Prostate gland (tissue), 2 donors: ENCODE data around the gene ZBTB7B. TPM values are rescaled to one million over a fixed set of nuclear protein-coding genes. Genes with fewer than 3 reads are reported as not detected.

Experiments
- DNase-seq: peaks from one replicate; pipeline ENCODE4 v3.0.0-alpha.2; 2019; ENCODE audit warnings: low spot score
- H3K27ac ChIP-seq, 2 donors: fragments of 200-600 bp; sonication (generic); 2 replicates each; pipeline ENCODE4 v1.5.1; 2017 to 2019
- H3K27me3 ChIP-seq: fragments of 200-600 bp; sonication (generic); replicated peaks from 2 replicates; pipeline ENCODE4 v1.5.1; 2019; ENCODE audit not compliant: insufficient read depth
- H3K36me3 ChIP-seq, 2 donors: fragments of 200-600 bp; sonication (generic); 1 replicate in 1 of 2; 2 replicates in 1 of 2; pipeline versions ENCODE4 v1.5.1 to v1.8.1; 2017 to 2019
- H3K4me1 ChIP-seq: fragments of 200-600 bp; sonication (generic); replicated peaks from 2 replicates; pipeline ENCODE4 v1.5.1; 2019
- H3K4me3 ChIP-seq, 2 donors: fragments of 200-600 bp; sonication (generic); 2 replicates each; pipeline ENCODE4 v1.5.1; 2017 to 2019
- H3K9me3 ChIP-seq: fragments of 200-600 bp; sonication (generic); 2 replicates; pipeline ENCODE4 v1.5.1; 2017
- CTCF ChIP-seq, 4 experiments: fragments of 200-600 bp in 2 of 4; fragments of 450-650 bp in 2 of 4; sonication (generic) in 2 of 4; IDR thresholded peaks; 1 replicate in 3 of 4; 2 replicates in 1 of 4; pipeline ENCODE4 v1.5.1; 2016 to 2019; ENCODE audit warnings: antibody characterized with exemption in 4 of 4, mild to moderate bottlenecking in 2 of 4, moderate library complexity in 2 of 4
- POLR2A ChIP-seq: fragments of 450-650 bp; IDR thresholded peaks from one replicate; pipeline ENCODE4 v1.6.1; 2016; ENCODE audit warnings: antibody characterized with exemption, mild to moderate bottlenecking
- POLR2AphosphoS5 ChIP-seq: sonication (generic); formaldehyde crosslinking; IDR thresholded peaks from one replicate; pipeline ENCODE4 v1.6.1; 2017; ENCODE audit warnings: antibody characterized with exemption
- WGBS: methylation state at CpG from one replicate; pipeline ENCODE4 v1.1.5; 2018; 5-methylcytosine and 5-hydroxymethylcytosine counted together
- intact Hi-C: fragments of 100-400 bp; cut with DNase I; formaldehyde crosslinking; loops from one replicate; pipeline ENCODE4 v1.14.2; 2022
- total RNA-seq, 2 donors: library from RNA; depleted of rRNA; stranded (reverse); fragments of >200 nt; gene quantifications; one replicate each; pipeline ENCODE4 v1.1.0, GENCODE V29; 2016

ZBTB7B gene
- total RNA-seq, 2 donors from 2014 or later, result 60.0 to 103 TPM

- TF ChIP-seq CTCF (IDR thresholded peaks at IDR 0.05), result no peak
- TF ChIP-seq POLR2A, result no peak
- no peak for TF ChIP-seq POLR2AphosphoS5
- Histone ChIP-seq H3K4me3 (peak overlapping the region in 1 of 2 donors; percentile 70), H3K27ac (peak overlapping the region; percentile 98 to 99), H3K9me3 (no peaks in the 10 kb centered on the region), H3K4me1 (peaks cover 16% of the 10 kb centered on the region), H3K27me3 (no peaks in the 10 kb centered on the region), H3K36me3 (peaks cover 0 to 14% of the 10 kb centered on the region in 2 donors)
- intact Hi-C loops, result loop anchor here (1.0 to 5.0 kb wide), 3 partner anchors 34 to 89 kb away; partner anchors contain the start of gene ADAM15
- 54% methylated on average over 6 of the region's 6 CpGs for WGBS
- DNase-seq, result no peak
Measured at GRCh38 chr1:154962795-154963330, 39.7 kb upstream of the ZBTB7B start.

- H3K36me3 ChIP-seq, result peaks cover 0 to 14% of the 10 kb centered on the region in 2 donors
- TF ChIP-seq POLR2AphosphoS5 (no peak), CTCF (IDR thresholded peaks at IDR 0.05) (no peak), POLR2A (no peak)
- DNase-seq, result no peak
- intact Hi-C loops, result loop anchor here (5.0 kb wide), 2 partner anchors 34 to 89 kb away; partner anchors contain the start of gene ADAM15
- H3K27ac ChIP-seq, result peak overlapping the region in 1 of 2 donors; percentile 99
- no peaks in the 10 kb centered on the region for H3K9me3 ChIP-seq
- peaks cover 16% of the 10 kb centered on the region for H3K4me1 ChIP-seq
- no peaks in the 10 kb centered on the region for H3K27me3 ChIP-seq
- 77% methylated on average over 8 of the region's 8 CpGs for WGBS
- H3K4me3 ChIP-seq, result no peak overlapping the region
Measured at GRCh38 chr1:154963643-154964042, 39.0 kb upstream of the ZBTB7B start.

DNA sequence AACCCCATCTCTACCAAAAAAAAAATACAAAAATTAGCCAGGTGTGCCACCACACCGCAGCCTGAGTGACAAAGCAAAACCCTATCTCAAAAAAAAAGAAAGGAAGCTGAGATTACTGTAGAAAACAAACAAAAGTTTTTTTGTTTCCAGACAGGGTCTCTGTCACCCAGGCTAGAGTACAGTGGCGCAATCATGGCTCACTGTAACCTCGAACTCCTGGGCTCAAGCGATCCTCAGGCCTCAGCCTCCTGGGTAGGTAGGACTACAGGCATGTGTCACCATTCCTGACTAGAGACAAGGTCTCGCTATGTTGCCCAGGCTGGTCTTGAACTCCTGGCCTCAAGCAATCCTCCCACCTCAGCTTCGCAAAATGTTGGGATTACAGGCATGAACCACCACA, 38.2 kb upstream of the ZBTB7B start:
- intact Hi-C loops, result loop anchor here (5.0 kb wide), 2 partner anchors 33 to 88 kb away; partner anchors contain the start of gene ADAM15
- Histone ChIP-seq H3K27ac (no peak overlapping the region), H3K9me3 (no peaks in the 10 kb centered on the region), H3K4me3 (no peak overlapping the region), H3K36me3 (peaks cover 0 to 14% of the 10 kb centered on the region in 2 donors), H3K27me3 (no peaks in the 10 kb centered on the region), H3K4me1 (peaks cover 16% of the 10 kb centered on the region)
- TF ChIP-seq POLR2A (no peak), POLR2AphosphoS5 (no peak), CTCF (IDR thresholded peaks at IDR 0.05) (no peak)
- 86% methylated on average over 6 of the region's 6 CpGs for WGBS
- DNase-seq, result no peak

GRCh38 chr1:154966111-154966510, 36.5 kb upstream of the ZBTB7B start:
- H3K36me3 ChIP-seq, result peaks cover 0 to 14% of the 10 kb centered on the region in 2 donors
- TF ChIP-seq POLR2AphosphoS5, result no peak
- TF ChIP-seq CTCF (IDR thresholded peaks at IDR 0.05), result no peak
- no peak for TF ChIP-seq POLR2A
- H3K9me3 ChIP-seq, result no peaks in the 10 kb centered on the region
- 88% methylated on average over 7 of the region's 7 CpGs for WGBS
- intact Hi-C loops, result no loop called here
- H3K27ac ChIP-seq, result no peak overlapping the region
- no peak for DNase-seq
- no peaks in the 10 kb centered on the region for H3K27me3 ChIP-seq
- H3K4me1 ChIP-seq, result peaks cover 15% of the 10 kb centered on the region
- no peak overlapping the region for H3K4me3 ChIP-seq

DNA sequence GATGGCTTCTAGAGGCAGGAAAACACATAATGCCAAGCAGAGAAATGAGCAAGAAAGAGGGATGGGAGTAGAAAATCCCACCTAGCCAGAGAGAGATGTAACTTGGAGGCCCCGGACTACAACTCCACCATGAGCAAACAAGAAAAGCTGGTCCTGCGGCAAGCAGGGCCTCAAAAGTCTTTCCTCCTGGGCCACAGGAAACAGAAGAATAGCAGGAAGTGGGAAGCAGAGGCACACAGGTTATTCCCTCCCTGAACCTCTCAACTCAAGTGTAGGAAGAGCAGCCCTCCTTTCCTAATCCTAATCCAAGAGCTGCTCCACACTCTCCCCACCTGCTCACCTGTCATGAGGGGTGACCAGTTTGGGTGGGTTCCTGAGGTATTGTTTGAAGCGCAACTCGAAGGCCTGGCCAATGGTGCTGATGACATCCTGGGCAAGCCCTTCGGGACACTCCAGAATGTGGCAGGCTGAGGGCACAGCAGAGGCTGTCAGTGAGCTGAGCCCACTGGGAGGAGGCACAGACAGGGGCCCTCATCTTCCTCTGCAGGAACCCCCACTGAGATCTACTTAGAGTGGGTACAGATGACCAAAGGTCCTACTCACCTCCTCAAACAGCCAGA, 35.2 kb upstream of the ZBTB7B start:
- DNase-seq, result no peak
- Histone ChIP-seq H3K4me3 (no peak overlapping the region), H3K27ac (peak overlapping the region; percentile 19 to 99), H3K4me1 (peaks cover 22% of the 10 kb centered on the region), H3K36me3 (peaks cover 0 to 14% of the 10 kb centered on the region in 2 donors), H3K9me3 (no peaks in the 10 kb centered on the region), H3K27me3 (no peaks in the 10 kb centered on the region)
- intact Hi-C loops, result no loop called here
- WGBS, result 70% methylated on average over 4 of the region's 5 CpGs
- TF ChIP-seq POLR2AphosphoS5 (peak; percentile 26), CTCF (IDR thresholded peaks at IDR 0.05) (no peak)
